Epithelial cell of prostate (primary cell): ENCODE data around the gene OR7C2.

Experiments used
- DNase-seq: peaks from one replicate; pipeline ENCODE4 v3.0.0-alpha.2; 2011; ENCODE audit warnings: low read depth, low spot score
- H3K27ac ChIP-seq: fragments of 450-650 bp; 2 replicates; pipeline ENCODE4 v1.5.1; 2017; ENCODE audit warnings: mild to moderate bottlenecking

The OR7C2 gene

DNA sequence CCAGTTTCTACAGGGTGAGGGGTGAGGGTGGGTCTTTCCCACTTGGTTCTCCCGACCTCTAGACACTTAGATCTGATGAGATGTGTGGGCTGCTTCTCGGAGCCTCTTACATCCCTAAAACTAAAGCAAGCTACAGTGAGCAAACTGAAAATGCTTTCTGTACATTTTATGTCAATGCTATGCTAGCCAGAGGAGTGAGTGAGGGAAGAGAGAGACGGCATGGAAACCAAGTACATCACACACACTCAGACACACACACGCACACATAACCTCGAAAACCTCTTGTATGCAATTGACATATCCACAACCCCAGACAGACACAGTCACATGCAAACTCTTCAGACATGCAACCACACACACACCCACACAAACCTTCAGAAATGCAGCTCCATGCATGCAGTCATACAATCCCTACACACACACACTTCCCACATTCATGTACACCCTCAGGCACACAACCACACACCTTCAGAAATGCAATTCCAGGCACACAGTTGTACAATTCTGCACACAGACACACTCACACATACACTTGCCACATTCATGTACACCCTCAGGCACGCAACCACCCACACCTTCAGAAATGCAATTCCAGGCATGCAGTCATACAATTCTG, 37.0 kb downstream of the OR7C2 start:
- no peak for DNase-seq
- no peak overlapping the region for H3K27ac ChIP-seq

DNA sequence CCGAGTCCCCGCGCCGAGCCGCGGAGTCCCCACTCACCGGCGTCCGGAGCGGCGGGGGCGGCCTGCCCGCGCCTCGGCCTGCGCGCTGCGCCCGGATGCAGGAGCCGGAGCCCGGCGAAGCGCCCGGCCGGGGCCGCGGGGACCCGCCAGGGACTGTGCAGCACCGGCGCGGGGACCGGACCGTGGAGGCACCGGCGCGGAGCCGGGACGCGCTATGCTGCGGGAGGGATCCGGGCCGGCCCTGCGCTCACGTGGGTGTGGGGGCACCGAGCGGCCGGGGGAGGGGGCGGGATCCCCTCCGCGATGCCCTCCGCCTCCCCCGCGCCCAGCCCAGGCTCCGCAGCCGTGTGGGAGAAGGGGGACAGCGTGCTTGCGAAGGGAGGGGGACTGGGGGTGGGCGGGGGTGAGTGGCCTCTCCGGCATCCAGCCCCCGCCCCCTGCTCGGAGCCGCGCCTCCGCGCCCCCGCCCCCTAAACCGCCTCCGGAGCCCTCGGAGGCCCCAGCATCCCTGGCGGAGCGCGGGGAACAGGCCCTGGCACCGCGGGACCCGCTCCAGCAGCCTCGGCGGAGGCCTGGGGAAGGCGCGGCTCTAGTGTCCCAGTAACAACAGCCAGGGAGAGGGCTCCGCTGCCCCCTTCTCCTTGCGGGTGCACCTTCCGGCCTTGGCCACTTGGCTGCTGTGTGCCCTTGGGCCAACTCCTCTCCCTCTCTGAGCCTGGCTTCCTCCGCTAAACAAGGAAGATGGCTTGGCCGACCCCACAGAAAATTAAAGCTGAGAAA, 38.4 kb downstream of the OR7C2 start, which contains the start of gene SLC1A6:
SLC1A6 (minus strand) TSS at position 389 of the 780 bp plus-strand sequence. CDS start 6,954 bp downstream, outside the sequence.
- no peak for DNase-seq

DNA sequence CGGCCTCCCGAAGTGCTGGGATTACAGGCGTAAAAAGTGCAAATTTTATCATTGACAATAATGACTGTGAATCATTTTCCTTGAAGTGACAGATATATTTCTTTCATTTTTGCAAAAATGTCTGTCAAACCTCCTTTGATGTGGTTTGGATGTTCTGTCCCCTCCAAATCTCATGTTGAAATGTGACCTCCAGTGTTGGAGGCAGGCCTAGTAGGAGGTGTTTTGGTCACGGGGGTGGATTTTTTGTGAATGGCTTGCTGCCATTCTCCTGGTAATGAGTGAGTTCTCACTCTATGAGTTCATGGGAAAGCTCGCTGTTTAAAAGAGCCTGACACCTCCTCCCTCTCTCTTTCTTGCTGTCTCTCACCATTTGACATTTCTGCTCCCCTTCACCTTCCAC, 43.8 kb downstream of the OR7C2 start:
- H3K27ac ChIP-seq, result no peak overlapping the region
- DNase-seq, result no peak

More for the DNA sequence above, 38.4 kb downstream of the OR7C2 start, which contains the start of gene SLC1A6:
- no peak within 1 kb of the TSS for H3K27ac ChIP-seq
